AG10803 (cell line): ENCODE measurements around the gene ERGIC1.

ENCODE experiments used
- DNase-seq: peaks from one replicate; pipeline ENCODE4 v3.0.0; 2010; ENCODE audit warnings: low read depth
- H3K4me3 ChIP-seq: 2 replicates; pipeline ENCODE4 v1.5.1; 2011; ENCODE audit warnings: mild to moderate bottlenecking, low read length, control low read depth
- CTCF ChIP-seq: conservative IDR thresholded peaks from 2 replicates; pipeline ENCODE4 v1.5.1; 2011; ENCODE audit warnings: mild to moderate bottlenecking, low read length, control low read depth, inconsistent platforms

ERGIC1 gene

GRCh38 chr5:172909931-172910502 lies 76.0 kb downstream of the ERGIC1 start:
- no peak overlapping the region for H3K4me3 ChIP-seq
- TF ChIP-seq CTCF = no peak
- DNase-seq = peak; percentile 76

- TF ChIP-seq CTCF = peak; percentile 20; the same call in 1 of the 2 replicates
- no peak overlapping the region for H3K4me3 ChIP-seq
- DNase-seq = peak; percentile 81
These were observed 77.0 kb downstream of the ERGIC1 start for GRCh38 chr5:172910828-172911627.

GRCh38 chr5:172911628-172911880 lies 77.5 kb downstream of the ERGIC1 start:
- TF ChIP-seq CTCF = no peak
- no peak overlapping the region for H3K4me3 ChIP-seq
- no peak for DNase-seq

- H3K4me3 ChIP-seq = no peak overlapping the region
- no peak for DNase-seq
- no peak for TF ChIP-seq CTCF
These were observed 77.9 kb downstream of the ERGIC1 start for GRCh38 chr5:172911976-172912375.

GRCh38 chr5:172913117-172913850 lies 79.2 kb downstream of the ERGIC1 start:
- DNase-seq = peak; percentile 25
- H3K4me3 ChIP-seq = no peak overlapping the region
- no peak for TF ChIP-seq CTCF

GRCh38 chr5:172915514-172915913 lies 81.5 kb downstream of the ERGIC1 start:
- TF ChIP-seq CTCF = no peak
- DNase-seq = no peak
- no peak overlapping the region for H3K4me3 ChIP-seq
